GM21737 (cell line): ENCODE measurements around the gene C5orf46.
"Not testable (repeated sequence)": the region's sequence is repeated elsewhere in the genome, so short reads cannot be mapped to it uniquely, and the experiment has no call there.

Experiments
- ATAC-seq: cut with Tn5 transposase; IDR thresholded peaks from one replicate; pipeline ENCODE4 v1.9.1; 2021; ENCODE audit warnings: mild to moderate bottlenecking, moderate library complexity; ENCODE audit not compliant: unreplicated experiment

Gene C5orf46

GRCh38 chr5:147906326-147907095 is at the start of gene C5orf46:
Gene C5orf46 (minus strand): TSS chr5:147906538. CDS start chr5:147906501, 37 bp downstream.
- no peak for ATAC-seq

- ATAC-seq = no peak
Measured at GRCh38 chr5:147954971-147955370, 48.6 kb upstream of the C5orf46 start.

- ATAC-seq = no peak
Measured at GRCh38 chr5:147949711-147950573, 43.6 kb upstream of the C5orf46 start.

- not testable (repeated sequence) for ATAC-seq
Measured at GRCh38 chr5:147946658-147947274, 40.4 kb upstream of the C5orf46 start.

- ATAC-seq = no peak
Measured at GRCh38 chr5:147939431-147940114, 33.2 kb upstream of the C5orf46 start.

- no peak for ATAC-seq
Measured at GRCh38 chr5:147935032-147935431, 28.7 kb upstream of the C5orf46 start.

- no peak for ATAC-seq
Measured at GRCh38 chr5:147930769-147931168, 24.4 kb upstream of the C5orf46 start.

- no peak for ATAC-seq
Measured at GRCh38 chr5:147927901-147928300, 21.6 kb upstream of the C5orf46 start.

- no peak for ATAC-seq
Measured at GRCh38 chr5:147925020-147925419, 18.7 kb upstream of the C5orf46 start.

GRCh38 chr5:147921136-147921535 is 14.8 kb upstream of the C5orf46 start:
- no peak for ATAC-seq

GRCh38 chr5:147920420-147921030 is 14.2 kb upstream of the C5orf46 start:
- ATAC-seq = no peak

- no peak for ATAC-seq
Measured at GRCh38 chr5:147918899-147919298, 12.6 kb upstream of the C5orf46 start.

GRCh38 chr5:147918101-147918685 is 11.9 kb upstream of the C5orf46 start:
- ATAC-seq = no peak

- ATAC-seq = no peak
Measured at GRCh38 chr5:147913786-147914185, 7.4 kb upstream of the C5orf46 start.

GRCh38 chr5:147912011-147912410 is 5.7 kb upstream of the C5orf46 start:
- no peak for ATAC-seq

GRCh38 chr5:147911427-147911826 is 5.1 kb upstream of the C5orf46 start:
- no peak for ATAC-seq

GRCh38 chr5:147904110-147904509 is 2.2 kb downstream of the C5orf46 start:
- no peak for ATAC-seq

- no peak for ATAC-seq
Measured at GRCh38 chr5:147902609-147903115, 3.7 kb downstream of the C5orf46 start.

- ATAC-seq = no peak
Measured at GRCh38 chr5:147901599-147902039, 4.7 kb downstream of the C5orf46 start.

- ATAC-seq = no peak
Measured at GRCh38 chr5:147898875-147899401, 7.4 kb downstream of the C5orf46 start.
